Ascending aorta (tissue), 2 donors: ENCODE results near the gene DDX6. TPM values are rescaled to one million over a fixed set of nuclear protein-coding genes. Genes with fewer than 3 reads are reported as not detected.

ENCODE experiments used
- DNase-seq, 2 donors: peaks; one replicate each; pipeline ENCODE4 v3.0.0-alpha.2; 2019; ENCODE audit warnings: low spot score in 2 of 2
- H3K27ac ChIP-seq, 2 donors: fragments of 200-600 bp; sonication (generic); one replicate each; pipeline ENCODE4 v1.5.1; 2016 to 2017; ENCODE audit warnings: mild to moderate bottlenecking in 1 of 2
- H3K27me3 ChIP-seq: fragments of 200-600 bp; sonication (generic); one replicate; pipeline ENCODE4 v1.5.1; 2017
- H3K36me3 ChIP-seq, 2 donors: fragments of 200-600 bp; sonication (generic); one replicate each; pipeline ENCODE4 v1.5.1; 2016
- H3K4me1 ChIP-seq, 2 donors: fragments of 200-600 bp; sonication (generic); one replicate each; pipeline ENCODE4 v1.5.1; 2016 to 2017; ENCODE audit warnings: mild to moderate bottlenecking in 1 of 2
- H3K4me3 ChIP-seq, 2 donors: fragments of 200-600 bp; sonication (generic); one replicate each; pipeline ENCODE4 v1.5.1; 2016 to 2017; ENCODE audit warnings: mild to moderate bottlenecking in 1 of 2
- H3K9me3 ChIP-seq, 2 donors: fragments of 200-600 bp; sonication (generic); one replicate each; pipeline ENCODE4 v1.5.1; 2016
- intact Hi-C: fragments of 100-400 bp; cut with DNase I; formaldehyde crosslinking; loops from one replicate; pipeline ENCODE4 v1.15.1; 2023
- total RNA-seq: library from RNA; depleted of rRNA; stranded (reverse); fragments of >200 nt; gene quantifications from one replicate; pipeline ENCODE4 v1.1.0, GENCODE V29; 2016
- TF ChIP-seq, protein P1 (sequence below), 3 experiments: fragments of 200-600 bp in 2 of 3; fragments of 450-650 bp in 1 of 3; sonication (generic) in 2 of 3; IDR thresholded peaks; one replicate each; pipeline ENCODE4 v1.5.1; 2016 to 2019; ENCODE audit warnings: antibody characterized with exemption in 3 of 3, mild to moderate bottlenecking in 1 of 3, moderate library complexity in 1 of 3

Gene DDX6
- total RNA-seq, 1 donor from 2014 or later: 25.9 TPM

DNA sequence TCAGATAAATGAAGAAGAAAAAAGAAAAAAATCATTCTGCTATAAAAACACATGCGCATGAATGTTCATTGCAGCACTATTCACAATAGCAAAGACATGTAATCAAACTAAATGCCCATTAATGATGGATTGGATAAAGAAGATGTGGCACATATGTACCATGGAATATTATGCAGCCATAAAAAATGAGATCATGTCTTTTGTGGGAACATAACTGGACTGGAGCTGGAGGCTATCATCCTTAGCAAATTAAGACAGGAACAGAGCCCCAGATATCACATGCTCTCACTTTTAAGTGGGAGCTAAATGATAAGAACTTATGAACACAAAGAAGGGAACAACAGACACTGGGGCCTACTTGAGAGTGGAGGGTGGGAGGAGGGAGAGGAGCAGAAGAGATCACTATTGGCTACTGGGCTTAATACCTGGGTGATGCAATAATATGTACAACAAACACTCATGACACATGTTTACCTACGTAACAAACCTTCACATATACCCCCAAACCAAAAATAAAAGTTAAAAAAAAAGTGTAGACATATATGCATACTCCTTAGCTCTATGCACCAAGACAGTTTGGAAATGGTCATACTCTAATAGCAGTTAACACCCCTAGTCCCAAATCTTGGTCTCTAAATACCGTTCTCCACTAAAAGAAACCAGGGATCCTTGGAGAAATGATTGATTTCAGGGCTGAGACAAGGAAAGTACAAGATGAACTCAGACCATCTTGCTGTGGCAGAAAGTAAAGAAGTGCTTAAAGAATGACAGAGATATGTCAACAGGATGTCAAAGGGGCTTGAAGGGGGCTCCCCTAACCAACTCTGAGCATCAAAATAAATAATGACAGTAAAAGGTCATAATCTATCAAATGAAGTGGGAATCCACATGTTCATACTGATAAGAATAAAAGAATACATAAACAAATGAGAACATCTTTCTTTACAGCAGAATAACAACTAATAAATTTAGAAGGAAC is 17.1 kb upstream of the DDX6 start:
- intact Hi-C loops: no loop called here
- Histone ChIP-seq H3K27me3 (no peaks in the 10 kb centered on the region), H3K4me3 (no peak overlapping the region), H3K36me3 (no peaks in the 10 kb centered on the region), H3K4me1 (no peaks in the 10 kb centered on the region), H3K27ac (no peak overlapping the region), H3K9me3 (no peaks in the 10 kb centered on the region)
- TF ChIP-seq, protein P1, sequence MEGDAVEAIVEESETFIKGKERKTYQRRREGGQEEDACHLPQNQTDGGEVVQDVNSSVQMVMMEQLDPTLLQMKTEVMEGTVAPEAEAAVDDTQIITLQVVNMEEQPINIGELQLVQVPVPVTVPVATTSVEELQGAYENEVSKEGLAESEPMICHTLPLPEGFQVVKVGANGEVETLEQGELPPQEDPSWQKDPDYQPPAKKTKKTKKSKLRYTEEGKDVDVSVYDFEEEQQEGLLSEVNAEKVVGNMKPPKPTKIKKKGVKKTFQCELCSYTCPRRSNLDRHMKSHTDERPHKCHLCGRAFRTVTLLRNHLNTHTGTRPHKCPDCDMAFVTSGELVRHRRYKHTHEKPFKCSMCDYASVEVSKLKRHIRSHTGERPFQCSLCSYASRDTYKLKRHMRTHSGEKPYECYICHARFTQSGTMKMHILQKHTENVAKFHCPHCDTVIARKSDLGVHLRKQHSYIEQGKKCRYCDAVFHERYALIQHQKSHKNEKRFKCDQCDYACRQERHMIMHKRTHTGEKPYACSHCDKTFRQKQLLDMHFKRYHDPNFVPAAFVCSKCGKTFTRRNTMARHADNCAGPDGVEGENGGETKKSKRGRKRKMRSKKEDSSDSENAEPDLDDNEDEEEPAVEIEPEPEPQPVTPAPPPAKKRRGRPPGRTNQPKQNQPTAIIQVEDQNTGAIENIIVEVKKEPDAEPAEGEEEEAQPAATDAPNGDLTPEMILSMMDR (IDR thresholded peaks at IDR 0.05): no peak
- DNase-seq: no peak

DNA sequence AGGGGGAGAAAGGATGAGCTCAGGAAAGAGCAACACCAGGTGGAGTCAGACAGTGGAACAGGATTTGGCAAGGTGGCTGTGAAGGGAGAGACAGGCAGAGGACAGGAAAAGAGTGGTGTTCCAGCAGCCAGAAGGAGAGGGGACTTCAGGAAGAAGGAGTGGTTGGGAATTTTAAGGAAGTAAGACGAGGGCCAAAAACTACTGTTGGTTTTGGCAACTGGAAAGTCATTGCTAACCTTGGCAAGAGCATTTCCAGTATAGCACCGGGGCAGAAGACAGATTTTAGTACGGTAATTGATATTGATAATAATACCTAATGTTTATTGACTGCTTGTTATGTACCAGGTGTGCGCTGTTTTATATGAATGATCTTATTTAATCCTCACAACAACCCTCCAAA is 15.4 kb upstream of the DDX6 start:
- no peaks in the 10 kb centered on the region for H3K27me3 ChIP-seq
- DNase-seq: peak in 1 of 2 donors; percentile 49
- H3K4me1 ChIP-seq: no peaks in the 10 kb centered on the region
- H3K36me3 ChIP-seq: no peaks in the 10 kb centered on the region
- H3K9me3 ChIP-seq: no peaks in the 10 kb centered on the region
- no peak overlapping the region for H3K27ac ChIP-seq
- TF ChIP-seq, protein P1 (IDR thresholded peaks at IDR 0.05): no peak
- no peak overlapping the region for H3K4me3 ChIP-seq
- intact Hi-C loops: no loop called here

DNA sequence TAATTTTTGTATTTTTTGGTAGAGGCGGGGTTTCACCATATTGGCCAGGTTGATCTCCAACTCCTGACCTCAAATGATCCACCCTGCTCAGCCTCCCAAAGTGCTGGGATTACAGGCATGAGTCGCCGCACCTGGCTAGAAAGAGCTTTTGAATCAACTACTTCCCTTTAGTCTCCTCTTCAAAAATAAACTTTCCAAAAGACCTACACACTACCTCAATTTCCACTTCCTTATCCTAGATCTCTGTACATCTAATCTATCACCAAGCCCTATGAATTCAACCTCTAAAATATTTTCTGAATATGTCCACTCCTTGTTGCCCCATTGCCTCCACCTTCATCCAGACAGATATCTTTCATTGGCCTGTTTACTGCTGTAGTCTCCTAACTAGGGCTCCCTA is 13.1 kb upstream of the DDX6 start:
- TF ChIP-seq, protein P1 (IDR thresholded peaks at IDR 0.05): no peak
- intact Hi-C loops: no loop called here

DNA sequence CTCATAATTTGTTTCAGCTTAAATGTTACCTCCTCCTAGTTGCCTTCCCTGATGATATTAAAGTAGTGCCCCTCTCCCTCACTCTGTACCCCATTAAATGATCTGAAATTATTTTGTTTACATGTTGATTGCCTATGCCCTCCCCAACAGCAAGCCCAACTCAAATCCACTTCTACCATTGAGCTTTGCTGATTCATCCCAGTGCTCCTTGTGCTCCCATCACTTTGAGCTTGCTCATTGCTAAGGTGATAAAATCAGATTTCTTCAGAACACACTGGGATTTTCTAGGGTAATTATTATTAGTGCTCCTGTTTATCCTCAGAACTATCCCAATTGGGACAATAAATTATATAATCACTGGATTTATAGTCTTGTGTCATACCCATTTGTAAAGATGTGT is 8.4 kb upstream of the DDX6 start:
- Histone ChIP-seq H3K36me3 (no peaks in the 10 kb centered on the region), H3K9me3 (no peaks in the 10 kb centered on the region), H3K4me3 (no peak overlapping the region), H3K27me3 (no peaks in the 10 kb centered on the region), H3K4me1 (no peaks in the 10 kb centered on the region), H3K27ac (no peak overlapping the region)
- TF ChIP-seq, protein P1 (IDR thresholded peaks at IDR 0.05): no peak
- no peak for DNase-seq
- intact Hi-C loops: no loop called here

More for the DNA sequence above, 13.1 kb upstream of the DDX6 start:
- Histone ChIP-seq H3K4me1 (no peaks in the 10 kb centered on the region), H3K36me3 (no peaks in the 10 kb centered on the region), H3K27me3 (no peaks in the 10 kb centered on the region), H3K9me3 (no peaks in the 10 kb centered on the region), H3K4me3 (no peak overlapping the region), H3K27ac (no peak overlapping the region)
- peak in 1 of 2 donors; percentile 8 for DNase-seq

DNA sequence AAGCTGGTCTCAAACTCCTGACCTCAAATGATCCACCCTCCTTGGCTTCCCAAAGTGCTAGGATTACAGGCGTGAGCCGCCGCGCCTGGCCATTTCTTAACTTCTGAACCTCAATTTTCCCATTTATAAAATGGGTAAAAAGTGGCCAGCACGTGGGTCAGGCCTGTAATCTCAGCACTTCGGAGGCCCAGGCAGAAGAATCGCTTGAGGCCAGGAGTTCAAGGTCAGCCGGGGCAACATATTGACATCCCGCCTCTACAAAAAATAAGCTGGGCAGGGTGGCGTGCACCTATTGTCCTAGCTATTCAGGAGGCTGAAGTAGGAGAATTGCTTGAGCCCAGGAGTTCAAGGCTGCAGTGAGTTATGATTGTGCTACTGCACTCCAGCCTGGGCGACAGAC is 6.5 kb upstream of the DDX6 start:
- TF ChIP-seq, protein P1 (IDR thresholded peaks at IDR 0.05): no peak
- no peaks in the 10 kb centered on the region for H3K4me1 ChIP-seq
- no peaks in the 10 kb centered on the region for H3K36me3 ChIP-seq
- DNase-seq: no peak
- H3K27ac ChIP-seq: no peak overlapping the region
- H3K9me3 ChIP-seq: no peaks in the 10 kb centered on the region
- H3K4me3 ChIP-seq: no peak overlapping the region
- intact Hi-C loops: no loop called here
- H3K27me3 ChIP-seq: no peaks in the 10 kb centered on the region
